ENCODE measurements around the gene APOL6. TPM values are rescaled to one million over a fixed set of nuclear protein-coding genes. Genes with fewer than 3 reads are reported as not detected.

The APOL6 gene
- total and polyA plus RNA-seq, 2 of the 13 experiments (the other 11 are each of a cell fraction or from before 2014, with no cell fraction given) = 5.2 to 7.5 TPM

GRCh38 chr22:35649026-35649553 is 844 bp downstream of the APOL6 start:
- Histone ChIP-seq H3K4me1 (ENCODE audit: insufficient read depth, low read length) (peaks cover 39% of the 10 kb centered on the region), H3K4me3 (replicated peaks in 1 of 3; ENCODE audit: insufficient read depth in 1 of 3, low read depth in 2 of 3, low read length in 3 of 3) (peak overlapping the region; percentile 85 to 89 (median 85)), H3K79me2 (ENCODE audit: insufficient read depth, low read length) (peaks cover 19% of the 10 kb centered on the region), H3K9ac (ENCODE audit: insufficient read depth, low read depth, low read length) (peak overlapping the region; percentile 85), H3K36me3 (replicated peaks in 1 of 2; ENCODE audit: control insufficient read depth in 1 of 2, insufficient read depth in 2 of 2, low read length in 2 of 2) (no peaks in the 10 kb centered on the region), H3K4me2 (ENCODE audit: low read depth, low read length) (peak overlapping the region; percentile 69), H3K27me3 (ENCODE audit: control insufficient read depth in 1 of 2, insufficient read depth in 2 of 2, low read length in 2 of 2) (no peaks in the 10 kb centered on the region; a peak in 1 of 5 replicates), H3K9me3 (ENCODE audit: low read length) (0 out of 2 replicates have a peak, but pooled peaks cover 3% of the 10 kb centered on the region), H3K27ac (ENCODE audit: extremely low read length, insufficient read depth, low read length) (peak overlapping the region; percentile 91), H2AFZ (ENCODE audit: low read length) (peak overlapping the region; percentile 59), H4K20me1 (ENCODE audit: insufficient read depth, low read length) (no peaks in the 10 kb centered on the region)
- TF ChIP-seq ZFX (CRISPR knock-in tag; IDR thresholded peaks at IDR 0.05; ENCODE audit: low read depth) (no peak), ZNF121 (CRISPR knock-in tag; IDR thresholded peaks at IDR 0.05) (peak; percentile 83), ZNF3 (CRISPR knock-in tag; IDR thresholded peaks at IDR 0.05) (0 out of 2 replicates have a peak, but pooled peaks have one; percentile 34), ZNF878 (CRISPR knock-in tag; IDR thresholded peaks at IDR 0.05) (0 out of 2 replicates have a peak, but pooled peaks have one; percentile 31), ATF4 (CRISPR knock-in tag; IDR thresholded peaks at IDR 0.05) (peak in 1 of 2 experiments; percentile 6; a peak in 2 of 4 replicates), KLF6 (CRISPR knock-in tag; IDR thresholded peaks at IDR 0.05) (no peak)
- ChIA-PET CTCF (ENCODE audit: low intra/inter-chr PET ratio, low total read pairs) (no interaction called here), POLR2A (interaction anchor here (1.1 to 2.2 kb wide), 4 partner anchors 14 to 380 kb away, joined by 3 to 12 read pairs (median 4); partner anchors contain the start of gene RBFOX2)
- in situ Hi-C loops (cut with HindIII; ENCODE audit: extremely low pct_ligation_motif_present, low pct_unique_long_range_greater_than_20kb) (no loop called here), intact Hi-C loops (cut with micrococcal nuclease; ENCODE audit: unreplicated experiment) (no loop called here)
- no TSS peak for BruUV-seq (replicated peaks)
- DNase-seq (ENCODE audit: low spot score) (no peak), ATAC-seq (peak; percentile 6; the same call in 2 of the 3 replicates), FAIRE-seq (peak; percentile 15)
- WGBS (ENCODE audit: low lambda C conversion rate) = 8% methylated on average over 7 of the region's 7 CpGs
